ENCODE measurements around the gene CST7. TPM values are rescaled to one million over a fixed set of nuclear protein-coding genes. Genes with fewer than 3 reads are reported as not detected.

Gene CST7, protein sequence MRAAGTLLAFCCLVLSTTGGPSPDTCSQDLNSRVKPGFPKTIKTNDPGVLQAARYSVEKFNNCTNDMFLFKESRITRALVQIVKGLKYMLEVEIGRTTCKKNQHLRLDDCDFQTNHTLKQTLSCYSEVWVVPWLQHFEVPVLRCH
- total RNA-seq (2021): not detected in 2 replicates
- Bru-seq, nascent RNA: not detected
- BruChase-seq, experiment 1, labeled RNA remaining after a 2-hour chase: not detected
- BruChase-seq, experiment 2, labeled RNA remaining after a 6-hour chase: not detected
- long read RNA-seq: 0 reads

DNA sequence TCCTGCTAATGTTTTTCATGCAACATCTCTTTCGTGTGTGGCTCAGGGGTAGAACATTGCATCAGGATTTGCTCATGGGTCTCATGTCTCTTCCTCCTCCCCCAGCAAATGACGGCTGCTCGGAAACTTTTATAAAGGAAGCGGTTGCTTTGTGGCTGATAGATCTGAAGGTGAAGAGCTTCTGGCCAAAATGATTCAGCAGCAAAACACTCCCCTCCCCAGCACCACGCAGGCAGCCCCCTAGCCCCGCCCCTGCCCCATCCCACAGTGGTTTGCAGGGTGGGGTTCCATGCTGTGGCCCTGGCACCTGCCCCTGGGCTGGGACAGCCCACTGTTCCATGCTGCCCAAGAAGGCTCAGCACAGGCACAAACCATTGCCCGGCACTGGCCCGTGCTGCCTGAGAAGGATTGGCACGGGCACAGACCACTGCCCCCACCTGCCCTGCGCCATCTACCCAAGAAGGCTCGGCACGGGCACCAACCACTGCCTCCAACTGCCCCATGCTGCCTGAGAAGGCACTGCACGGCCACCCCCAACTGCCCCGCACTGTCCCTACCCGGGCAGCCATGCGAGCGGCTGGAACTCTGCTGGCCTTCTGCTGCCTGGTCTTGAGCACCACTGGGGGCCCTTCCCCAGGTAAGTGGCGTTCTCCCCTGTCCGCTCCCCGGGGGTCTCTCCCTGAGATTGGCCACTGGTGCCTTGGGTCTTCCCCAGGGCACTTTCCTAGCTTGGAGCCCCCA is at the start of gene CST7:
CST7 (plus strand) TSS at position 331 of the 741 bp plus-strand sequence; CDS start at position 568, 237 bp downstream.
- POLR2A ChIA-PET (ENCODE audit: low non-redundant PET): no interaction called here
- no TSS peak for BruUV-seq (replicated peaks)
- H3K4me3 ChIP-seq (ENCODE audit: low read depth, low read length, poor library complexity, severe bottlenecking): no peak within 1 kb of the TSS
- H3K36me3 ChIP-seq (ENCODE audit: insufficient read depth, low read length, poor library complexity, severe bottlenecking): no peaks in the 10 kb centered on the region
- CTCF ChIA-PET: no interaction called here
- DNase-seq (ENCODE audit: low spot score): no peak
- H3K27me3 ChIP-seq (replicated peaks; ENCODE audit: insufficient read depth, low read depth, low read length, poor library complexity): no peaks in the 10 kb centered on the region
- H3K9me3 ChIP-seq (ENCODE audit: low read depth, low read length, poor library complexity, severe bottlenecking): no peaks in the 10 kb centered on the region
- no peak within 1 kb of the TSS for H3K27ac ChIP-seq (ENCODE audit: low read depth, low read length, poor library complexity, severe bottlenecking)
- TF ChIP-seq, protein P1, sequence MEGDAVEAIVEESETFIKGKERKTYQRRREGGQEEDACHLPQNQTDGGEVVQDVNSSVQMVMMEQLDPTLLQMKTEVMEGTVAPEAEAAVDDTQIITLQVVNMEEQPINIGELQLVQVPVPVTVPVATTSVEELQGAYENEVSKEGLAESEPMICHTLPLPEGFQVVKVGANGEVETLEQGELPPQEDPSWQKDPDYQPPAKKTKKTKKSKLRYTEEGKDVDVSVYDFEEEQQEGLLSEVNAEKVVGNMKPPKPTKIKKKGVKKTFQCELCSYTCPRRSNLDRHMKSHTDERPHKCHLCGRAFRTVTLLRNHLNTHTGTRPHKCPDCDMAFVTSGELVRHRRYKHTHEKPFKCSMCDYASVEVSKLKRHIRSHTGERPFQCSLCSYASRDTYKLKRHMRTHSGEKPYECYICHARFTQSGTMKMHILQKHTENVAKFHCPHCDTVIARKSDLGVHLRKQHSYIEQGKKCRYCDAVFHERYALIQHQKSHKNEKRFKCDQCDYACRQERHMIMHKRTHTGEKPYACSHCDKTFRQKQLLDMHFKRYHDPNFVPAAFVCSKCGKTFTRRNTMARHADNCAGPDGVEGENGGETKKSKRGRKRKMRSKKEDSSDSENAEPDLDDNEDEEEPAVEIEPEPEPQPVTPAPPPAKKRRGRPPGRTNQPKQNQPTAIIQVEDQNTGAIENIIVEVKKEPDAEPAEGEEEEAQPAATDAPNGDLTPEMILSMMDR (conservative IDR thresholded peaks at IDR 0.05; ENCODE audit: low read depth, low read length): no peak
- no peak for TF ChIP-seq EZH2 (IDR thresholded peaks at IDR 0.05; ENCODE audit: borderline replicate concordance, low read depth, low read length, poor library complexity, severe bottlenecking)
- no peaks in the 10 kb centered on the region for H3K4me1 ChIP-seq (ENCODE audit: insufficient read depth, low read length, poor library complexity, severe bottlenecking)
- intact Hi-C loops (cut with micrococcal nuclease; ENCODE audit: unreplicated experiment): no loop called here

DNA sequence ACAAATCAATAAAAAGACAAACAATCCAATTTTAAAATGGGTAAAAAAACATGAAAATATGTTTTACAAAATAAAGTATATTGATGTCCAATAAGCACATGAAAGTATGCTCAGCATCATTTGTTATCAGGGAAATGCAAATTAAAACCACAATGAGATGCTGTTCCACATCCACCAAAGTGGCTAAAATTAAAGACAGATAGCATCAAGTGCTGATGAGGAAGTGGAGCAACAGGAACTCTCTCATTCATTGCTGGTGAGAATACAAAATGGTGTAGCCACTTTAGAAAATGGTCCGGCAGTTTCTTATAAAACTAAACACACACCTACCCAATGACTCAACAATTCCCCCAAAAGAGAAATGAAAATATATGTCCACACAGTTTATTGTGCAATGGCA is 42.3 kb upstream of the CST7 start:
- Histone ChIP-seq H3K27ac (ENCODE audit: low read depth, low read length, poor library complexity, severe bottlenecking) (no peak overlapping the region), H3K4me3 (ENCODE audit: low read depth, low read length, poor library complexity, severe bottlenecking) (no peak overlapping the region), H3K36me3 (ENCODE audit: insufficient read depth, low read length, poor library complexity, severe bottlenecking) (no peaks in the 10 kb centered on the region), H3K27me3 (replicated peaks; ENCODE audit: insufficient read depth, low read depth, low read length, poor library complexity) (no peaks in the 10 kb centered on the region), H3K9me3 (ENCODE audit: low read depth, low read length, poor library complexity, severe bottlenecking) (peaks cover 5% of the 10 kb centered on the region), H3K4me1 (ENCODE audit: insufficient read depth, low read length, poor library complexity, severe bottlenecking) (peaks cover under 1% of the 10 kb centered on the region)
- DNase-seq (ENCODE audit: low spot score): no peak
- ChIA-PET CTCF (no interaction called here), POLR2A (ENCODE audit: low non-redundant PET) (no interaction called here)
- TF ChIP-seq, protein P1 (conservative IDR thresholded peaks at IDR 0.05; ENCODE audit: low read depth, low read length): no peak
- no peak for TF ChIP-seq EZH2 (IDR thresholded peaks at IDR 0.05; ENCODE audit: borderline replicate concordance, low read depth, low read length, poor library complexity, severe bottlenecking)
- intact Hi-C loops (cut with micrococcal nuclease; ENCODE audit: unreplicated experiment): no loop called here
- BruUV-seq (replicated peaks): no TSS peak

DNA sequence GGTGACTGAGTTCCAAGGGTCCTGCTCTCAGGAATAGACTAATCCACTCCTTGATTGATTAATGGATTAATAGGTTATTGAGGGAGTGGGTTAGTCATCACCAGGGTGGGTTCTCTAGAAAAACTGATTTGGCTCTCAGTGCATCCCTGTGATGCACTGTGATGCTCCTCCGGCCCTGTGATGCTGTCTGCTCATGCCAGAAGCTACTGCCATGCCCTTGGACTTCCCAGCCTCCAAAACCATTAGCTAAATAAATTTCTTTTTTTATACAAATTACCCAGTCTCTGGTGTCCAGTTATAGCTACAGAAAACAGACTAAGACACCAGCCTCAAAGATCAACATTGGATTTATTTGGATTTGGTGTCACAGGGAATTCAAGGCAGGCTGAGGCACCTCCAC is 40.4 kb upstream of the CST7 start:
- intact Hi-C loops (cut with micrococcal nuclease; ENCODE audit: unreplicated experiment): no loop called here
- peaks cover 3% of the 10 kb centered on the region for H3K4me1 ChIP-seq (ENCODE audit: insufficient read depth, low read length, poor library complexity, severe bottlenecking)
- H3K9me3 ChIP-seq (ENCODE audit: low read depth, low read length, poor library complexity, severe bottlenecking): peaks cover 5% of the 10 kb centered on the region
- no peak for DNase-seq (ENCODE audit: low spot score)
- H3K27ac ChIP-seq (ENCODE audit: low read depth, low read length, poor library complexity, severe bottlenecking): no peak overlapping the region
- BruUV-seq (replicated peaks): no TSS peak
- no peaks in the 10 kb centered on the region for H3K27me3 ChIP-seq (replicated peaks; ENCODE audit: insufficient read depth, low read depth, low read length, poor library complexity)
- ChIA-PET POLR2A (ENCODE audit: low non-redundant PET) (no interaction called here), CTCF (no interaction called here)
- TF ChIP-seq, protein P1 (conservative IDR thresholded peaks at IDR 0.05; ENCODE audit: low read depth, low read length): no peak
- TF ChIP-seq EZH2 (IDR thresholded peaks at IDR 0.05; ENCODE audit: borderline replicate concordance, low read depth, low read length, poor library complexity, severe bottlenecking): no peak
- no peak overlapping the region for H3K4me3 ChIP-seq (ENCODE audit: low read depth, low read length, poor library complexity, severe bottlenecking)
- no peaks in the 10 kb centered on the region for H3K36me3 ChIP-seq (ENCODE audit: insufficient read depth, low read length, poor library complexity, severe bottlenecking)
